HL-60 (cell line): ENCODE data around the gene DNAJB6.

ENCODE experiments used
- TF ChIP-seq, protein P1 (sequence below): IDR thresholded peaks from one replicate; pipeline ENCODE4 v1.5.1; 2011; ENCODE audit warnings: low read length, control low read depth, inconsistent platforms; ENCODE audit not compliant: insufficient read depth
- TF ChIP-seq, protein P2 (sequence below): IDR thresholded peaks from 2 replicates; pipeline ENCODE4 v1.6.1; 2012; ENCODE audit warnings: low read depth; ENCODE audit not compliant: insufficient replicate concordance

DNA sequence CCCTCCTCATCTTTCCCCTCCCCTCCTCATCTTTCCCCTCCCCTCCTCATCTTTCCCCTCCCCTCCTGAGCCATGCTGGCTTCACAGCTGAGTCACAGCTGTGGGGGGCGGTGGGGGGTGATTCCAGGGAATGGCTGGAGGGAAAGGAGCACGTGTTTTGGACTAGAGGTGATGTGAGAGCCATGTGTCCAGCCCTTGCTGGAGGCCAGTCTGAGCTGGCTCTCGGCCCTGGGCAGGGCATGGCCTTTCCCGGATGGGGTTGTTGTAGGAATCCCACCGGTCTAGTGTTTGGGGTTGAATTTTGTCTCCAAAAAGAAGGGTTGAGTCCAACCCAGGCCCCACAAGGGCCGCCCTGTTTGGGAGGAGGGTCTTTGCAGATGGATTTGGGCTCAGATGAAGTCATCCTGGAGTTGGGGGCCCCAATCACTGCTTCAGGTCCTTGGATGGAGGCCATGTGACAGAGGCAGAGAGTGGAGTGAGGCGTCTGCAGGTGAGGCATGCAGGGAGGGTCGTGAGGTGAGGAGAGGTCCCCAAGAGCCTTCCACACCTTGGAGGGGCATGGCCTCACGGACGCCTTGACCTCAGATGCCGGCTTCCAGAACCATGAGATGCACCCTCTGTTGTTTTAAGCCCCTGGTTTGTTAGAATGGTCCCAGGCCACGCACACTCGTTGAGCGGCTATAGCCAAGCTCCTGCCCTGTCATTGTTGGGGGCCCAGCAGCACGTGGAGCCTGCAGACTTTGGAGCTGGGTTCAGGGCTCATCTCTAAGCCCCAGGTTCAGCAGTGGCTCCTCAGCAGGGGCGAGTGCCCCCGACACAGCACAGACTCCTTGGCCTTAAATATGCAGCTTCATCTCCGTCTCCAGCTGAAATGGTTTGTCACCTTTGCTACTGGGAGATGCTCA lies 101.6 kb downstream of the DNAJB6 start:
- TF ChIP-seq, protein P1, sequence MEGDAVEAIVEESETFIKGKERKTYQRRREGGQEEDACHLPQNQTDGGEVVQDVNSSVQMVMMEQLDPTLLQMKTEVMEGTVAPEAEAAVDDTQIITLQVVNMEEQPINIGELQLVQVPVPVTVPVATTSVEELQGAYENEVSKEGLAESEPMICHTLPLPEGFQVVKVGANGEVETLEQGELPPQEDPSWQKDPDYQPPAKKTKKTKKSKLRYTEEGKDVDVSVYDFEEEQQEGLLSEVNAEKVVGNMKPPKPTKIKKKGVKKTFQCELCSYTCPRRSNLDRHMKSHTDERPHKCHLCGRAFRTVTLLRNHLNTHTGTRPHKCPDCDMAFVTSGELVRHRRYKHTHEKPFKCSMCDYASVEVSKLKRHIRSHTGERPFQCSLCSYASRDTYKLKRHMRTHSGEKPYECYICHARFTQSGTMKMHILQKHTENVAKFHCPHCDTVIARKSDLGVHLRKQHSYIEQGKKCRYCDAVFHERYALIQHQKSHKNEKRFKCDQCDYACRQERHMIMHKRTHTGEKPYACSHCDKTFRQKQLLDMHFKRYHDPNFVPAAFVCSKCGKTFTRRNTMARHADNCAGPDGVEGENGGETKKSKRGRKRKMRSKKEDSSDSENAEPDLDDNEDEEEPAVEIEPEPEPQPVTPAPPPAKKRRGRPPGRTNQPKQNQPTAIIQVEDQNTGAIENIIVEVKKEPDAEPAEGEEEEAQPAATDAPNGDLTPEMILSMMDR = no peak
- TF ChIP-seq, protein P2, sequence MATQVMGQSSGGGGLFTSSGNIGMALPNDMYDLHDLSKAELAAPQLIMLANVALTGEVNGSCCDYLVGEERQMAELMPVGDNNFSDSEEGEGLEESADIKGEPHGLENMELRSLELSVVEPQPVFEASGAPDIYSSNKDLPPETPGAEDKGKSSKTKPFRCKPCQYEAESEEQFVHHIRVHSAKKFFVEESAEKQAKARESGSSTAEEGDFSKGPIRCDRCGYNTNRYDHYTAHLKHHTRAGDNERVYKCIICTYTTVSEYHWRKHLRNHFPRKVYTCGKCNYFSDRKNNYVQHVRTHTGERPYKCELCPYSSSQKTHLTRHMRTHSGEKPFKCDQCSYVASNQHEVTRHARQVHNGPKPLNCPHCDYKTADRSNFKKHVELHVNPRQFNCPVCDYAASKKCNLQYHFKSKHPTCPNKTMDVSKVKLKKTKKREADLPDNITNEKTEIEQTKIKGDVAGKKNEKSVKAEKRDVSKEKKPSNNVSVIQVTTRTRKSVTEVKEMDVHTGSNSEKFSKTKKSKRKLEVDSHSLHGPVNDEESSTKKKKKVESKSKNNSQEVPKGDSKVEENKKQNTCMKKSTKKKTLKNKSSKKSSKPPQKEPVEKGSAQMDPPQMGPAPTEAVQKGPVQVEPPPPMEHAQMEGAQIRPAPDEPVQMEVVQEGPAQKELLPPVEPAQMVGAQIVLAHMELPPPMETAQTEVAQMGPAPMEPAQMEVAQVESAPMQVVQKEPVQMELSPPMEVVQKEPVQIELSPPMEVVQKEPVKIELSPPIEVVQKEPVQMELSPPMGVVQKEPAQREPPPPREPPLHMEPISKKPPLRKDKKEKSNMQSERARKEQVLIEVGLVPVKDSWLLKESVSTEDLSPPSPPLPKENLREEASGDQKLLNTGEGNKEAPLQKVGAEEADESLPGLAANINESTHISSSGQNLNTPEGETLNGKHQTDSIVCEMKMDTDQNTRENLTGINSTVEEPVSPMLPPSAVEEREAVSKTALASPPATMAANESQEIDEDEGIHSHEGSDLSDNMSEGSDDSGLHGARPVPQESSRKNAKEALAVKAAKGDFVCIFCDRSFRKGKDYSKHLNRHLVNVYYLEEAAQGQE = no peak
